CD4-positive, alpha-beta T cell treated with Interleukin-17A for 4 hours (primary cell): ENCODE data around the gene PLCXD1.
"Not testable (repeated sequence)": the region's sequence is repeated elsewhere in the genome, so short reads cannot be mapped to it uniquely, and the experiment has no call there.

Source experiments
- DNase-seq: peaks from one replicate; pipeline ENCODE4 v3.0.0-alpha.2; 2020; ENCODE audit warnings: mixed read lengths

PLCXD1 gene

DNA sequence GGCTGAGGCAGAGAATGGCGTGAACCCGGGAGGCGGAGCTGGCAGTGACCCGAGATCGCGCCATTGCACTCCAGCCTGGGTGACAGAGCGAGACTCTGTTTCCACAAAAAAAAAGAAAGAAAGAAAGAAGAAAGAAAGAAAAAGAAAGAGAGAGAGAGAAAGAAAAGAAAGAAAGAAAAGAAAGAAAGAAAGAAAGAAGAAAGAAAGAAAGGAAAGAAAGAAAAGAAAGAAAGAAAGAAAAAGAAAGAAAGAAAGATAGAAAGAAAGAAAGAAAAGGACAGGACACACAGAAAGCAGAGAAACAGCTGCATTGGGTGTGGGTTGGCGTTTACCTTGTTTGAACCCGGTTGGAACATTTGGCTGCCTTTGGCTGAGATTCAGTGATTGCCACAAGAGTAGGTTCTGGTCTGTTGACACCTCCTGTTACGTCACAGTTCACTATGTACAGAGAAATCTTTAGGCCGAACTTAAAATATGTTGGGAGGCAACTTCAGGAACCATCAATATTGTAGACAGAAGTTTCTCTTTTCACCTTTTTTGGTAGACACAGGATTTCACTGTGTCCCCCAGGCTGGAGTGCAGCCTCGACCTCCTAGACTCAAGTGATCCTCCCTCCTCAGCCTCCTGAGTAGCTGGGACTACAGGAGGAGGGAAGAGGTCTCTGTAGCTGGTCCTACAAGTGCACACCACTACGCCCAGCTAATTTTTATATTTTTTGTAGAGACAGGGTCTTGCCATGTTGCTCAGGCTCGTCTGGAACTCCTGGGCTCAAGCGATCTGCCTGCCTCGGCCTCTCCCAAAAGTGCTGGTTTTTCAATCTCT is 16.3 kb upstream of the PLCXD1 start:
- no peak for DNase-seq

DNA sequence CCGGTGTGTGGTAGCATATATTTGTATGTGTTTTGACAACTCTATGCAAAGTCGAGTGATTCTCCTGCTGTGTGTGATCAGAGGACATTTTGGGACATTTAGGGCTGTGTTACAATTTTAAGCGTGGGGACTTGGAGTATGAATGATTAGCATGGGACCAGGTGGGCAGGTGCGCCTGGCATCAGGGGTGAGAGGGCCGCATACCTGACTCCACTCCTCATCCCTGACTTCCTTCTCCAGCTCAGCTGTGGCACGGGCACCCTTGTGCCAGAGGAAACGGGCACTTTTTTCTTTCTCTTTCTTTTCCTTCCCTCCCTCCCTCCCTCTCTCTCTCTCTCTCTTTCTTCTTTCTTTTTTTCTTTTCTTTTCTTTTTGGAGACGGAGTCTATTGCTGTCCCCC is 15.7 kb upstream of the PLCXD1 start:
- no peak for DNase-seq

DNA sequence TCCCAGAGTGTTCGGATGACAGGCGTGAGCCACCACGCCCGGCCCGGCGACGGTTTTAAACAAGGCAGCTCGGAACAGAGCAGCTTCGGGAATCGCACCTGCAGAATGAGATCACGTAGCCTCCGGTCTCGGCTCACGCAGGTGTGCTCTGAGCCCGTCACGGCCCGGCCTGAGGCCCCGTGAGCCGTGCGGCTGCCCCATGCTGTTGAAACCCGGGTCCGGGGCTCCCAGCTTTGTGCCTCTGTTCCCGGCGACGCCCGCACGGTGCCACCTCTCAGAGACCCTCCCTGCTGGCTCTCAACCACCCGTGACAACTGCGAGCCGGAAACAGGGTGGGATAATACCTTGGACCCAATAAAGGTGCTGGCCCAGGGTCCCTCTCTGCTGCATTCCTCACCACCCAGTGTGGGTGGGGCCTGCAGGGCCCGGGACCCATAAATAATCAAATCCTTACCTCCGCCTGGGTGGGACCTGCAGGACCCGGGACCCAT is 13.4 kb upstream of the PLCXD1 start:
- no peak for DNase-seq

DNA sequence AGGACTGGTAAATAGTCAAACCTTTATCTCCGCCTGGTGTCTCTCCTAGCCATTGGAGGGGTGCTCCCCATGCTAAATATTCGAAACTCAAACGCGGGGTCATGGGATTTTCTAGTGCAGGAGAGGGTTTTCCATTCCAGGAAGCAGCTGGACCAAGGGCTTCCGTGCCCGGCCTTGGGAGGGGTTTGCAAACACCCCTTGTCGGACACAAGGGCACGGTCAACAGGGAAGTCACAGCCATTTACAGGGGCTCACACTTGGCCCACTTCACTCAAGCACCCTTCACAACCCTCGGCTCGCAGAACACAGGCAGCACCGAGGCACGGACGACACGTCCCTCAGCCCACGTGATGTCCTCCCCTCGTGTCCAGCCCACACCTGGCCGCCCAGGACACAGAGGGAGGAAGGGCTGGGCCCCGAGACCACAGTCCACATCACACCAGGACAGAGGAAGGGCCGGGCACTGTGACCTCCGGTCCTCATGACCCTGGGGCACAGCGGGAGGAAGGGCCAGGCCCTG is 10.3 kb upstream of the PLCXD1 start:
- DNase-seq: no peak

DNA sequence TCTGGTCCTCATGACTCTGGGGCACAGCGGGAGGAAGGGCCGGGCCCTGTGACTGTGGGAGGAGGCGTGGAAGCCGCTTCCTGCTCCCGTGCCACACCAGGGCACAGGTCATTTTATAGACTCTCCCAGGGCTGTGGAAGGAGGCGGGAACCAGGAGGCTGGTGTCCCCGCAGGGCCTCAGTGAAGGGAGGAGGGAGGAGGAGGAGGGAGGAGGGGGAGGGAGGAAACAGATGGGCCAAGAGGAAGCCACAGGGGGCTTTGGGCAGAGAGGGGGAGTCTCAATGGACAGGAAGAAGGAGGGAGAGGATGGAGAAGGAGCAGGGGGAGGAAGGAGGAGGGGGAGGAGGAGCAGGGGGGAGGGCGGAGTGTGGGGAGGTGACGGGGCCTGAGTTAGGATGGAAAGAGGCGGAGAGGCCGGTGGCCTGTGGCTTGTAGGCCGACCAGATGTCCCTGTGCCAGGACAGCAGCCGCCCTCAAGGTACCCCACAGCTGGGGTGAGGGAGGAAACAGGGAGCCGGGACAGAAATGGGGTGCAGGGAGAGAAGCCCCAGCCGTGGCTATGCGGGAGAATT is 6.2 kb upstream of the PLCXD1 start:
- no peak for DNase-seq

DNA sequence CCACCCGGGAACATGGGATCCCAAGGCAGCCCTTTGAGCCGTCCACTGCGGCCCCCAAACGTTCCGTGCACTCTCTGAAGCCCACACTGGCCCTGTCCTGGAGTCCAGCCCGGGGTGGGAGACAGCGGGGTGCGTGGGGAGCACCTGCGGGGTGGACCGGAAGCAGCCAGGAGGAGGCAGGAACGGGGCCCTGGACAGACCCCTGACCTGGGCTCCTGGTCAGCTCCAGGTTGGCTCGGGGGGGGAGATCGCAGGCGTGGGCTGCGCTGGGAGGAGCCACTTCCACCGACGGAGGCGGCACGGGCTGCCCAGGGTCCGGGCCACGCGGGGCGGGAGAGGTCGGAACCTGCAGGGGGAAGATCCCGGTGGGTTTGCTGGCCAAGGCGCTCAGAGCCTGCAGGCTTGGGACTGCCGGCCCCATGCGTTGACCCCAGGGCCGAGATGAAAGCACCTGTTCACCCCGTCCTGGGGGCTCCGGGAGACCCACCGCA is 5.7 kb upstream of the PLCXD1 start:
- DNase-seq: no peak

DNA sequence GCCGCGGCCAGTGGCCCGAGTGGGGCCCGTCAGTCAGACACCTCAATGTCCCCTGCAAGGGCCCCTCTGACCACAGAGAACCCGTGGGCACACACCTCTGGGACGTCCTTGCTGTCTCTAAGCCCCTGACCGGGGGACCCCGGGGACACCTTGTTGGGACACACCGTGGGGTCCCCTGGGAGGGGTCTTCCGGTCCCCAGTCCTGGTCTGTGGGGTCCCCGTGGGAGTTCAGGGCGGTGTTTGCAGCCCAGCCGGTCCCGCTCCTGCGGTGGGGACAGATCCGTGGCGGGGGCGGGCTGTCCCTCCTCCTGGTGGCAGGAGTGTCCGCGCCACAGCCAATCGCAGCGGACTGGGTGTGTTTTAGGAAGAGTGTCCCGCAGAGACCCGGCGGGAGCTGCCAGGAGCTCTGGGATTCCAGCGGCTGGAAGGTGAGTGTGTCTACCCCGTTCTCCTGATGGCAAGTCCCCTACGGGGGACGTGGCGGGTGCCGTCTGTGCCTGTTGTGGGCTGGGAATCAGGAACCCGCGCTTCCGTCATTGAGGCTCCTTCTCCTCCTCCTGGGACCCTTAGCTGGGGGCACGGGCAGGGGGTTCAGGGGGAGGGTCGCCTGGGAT is 5.1 kb upstream of the PLCXD1 start:
- peak; percentile 67 for DNase-seq

DNA sequence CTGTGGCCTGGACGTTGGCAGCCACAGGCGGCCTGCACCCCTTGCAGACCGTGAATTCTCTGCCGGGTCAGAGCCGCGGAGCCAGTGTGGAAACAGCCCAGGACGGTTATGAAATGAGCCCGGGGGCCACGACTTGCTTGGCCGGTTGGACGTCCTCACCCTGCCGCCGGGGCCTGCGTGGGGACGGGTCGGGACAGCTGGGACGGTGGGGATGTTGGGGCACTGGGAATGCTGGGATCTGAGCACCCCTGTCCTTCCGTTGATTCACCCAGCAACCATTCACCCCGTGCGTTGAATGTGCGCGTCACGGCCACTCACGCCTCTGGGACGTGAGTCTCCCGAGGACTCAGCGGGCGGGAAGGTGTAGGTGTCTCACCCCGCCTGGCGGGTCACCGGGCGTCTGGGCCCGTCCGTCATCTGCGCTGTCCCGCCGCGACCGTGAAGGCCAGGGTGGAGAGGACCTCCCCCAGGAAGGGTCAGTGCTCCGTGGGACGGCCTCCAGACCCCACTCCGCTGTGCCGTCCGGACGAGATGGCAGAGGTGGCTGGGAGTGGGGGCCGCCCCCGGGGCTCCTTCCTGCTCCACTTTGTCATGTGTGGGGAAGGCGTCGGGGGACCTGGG is 4.5 kb upstream of the PLCXD1 start:
- DNase-seq: peak; percentile 39

DNA sequence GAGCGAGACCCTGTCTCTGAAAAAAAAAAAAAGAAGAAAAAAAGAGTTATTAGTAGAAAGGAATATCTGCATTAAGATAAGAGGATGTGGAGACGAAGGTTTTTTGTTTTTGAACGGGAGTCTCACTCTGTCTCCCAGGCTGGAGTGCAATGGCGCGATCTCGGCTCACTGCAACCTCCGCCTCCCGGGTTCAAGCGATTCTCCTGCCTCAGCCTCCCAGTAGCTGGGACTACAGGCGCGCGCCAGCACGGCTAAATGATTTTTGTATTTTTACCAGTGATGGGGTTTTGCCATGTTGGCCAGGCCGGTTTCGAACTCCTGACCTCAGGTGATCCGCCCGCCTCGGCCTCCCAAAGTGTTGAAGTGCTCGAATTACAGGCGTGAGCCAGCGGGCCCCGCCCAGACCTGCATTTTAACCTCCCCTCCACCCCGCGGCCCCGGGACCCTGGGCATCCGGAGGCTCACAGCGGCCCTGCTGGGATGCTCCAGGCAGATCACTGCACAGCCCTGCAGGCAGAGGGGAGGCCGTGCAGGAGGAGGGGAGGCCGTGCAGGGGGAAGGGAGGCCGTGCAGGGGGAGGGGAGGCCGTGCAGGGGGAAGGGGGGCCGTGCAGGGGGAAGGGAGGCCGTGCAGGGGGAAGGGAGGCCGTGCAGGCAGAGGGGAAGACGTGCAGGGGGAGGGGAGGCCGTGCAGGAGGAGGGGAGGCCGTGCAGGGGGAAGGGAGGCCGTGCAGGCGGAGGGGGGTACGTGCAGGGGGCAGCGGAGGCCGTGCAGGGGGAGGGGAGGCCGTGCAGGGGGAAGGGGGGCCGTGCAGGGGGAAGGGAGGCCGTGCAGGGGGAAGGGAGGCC is 1.2 kb upstream of the PLCXD1 start:
- peak; percentile 21 for DNase-seq

DNA sequence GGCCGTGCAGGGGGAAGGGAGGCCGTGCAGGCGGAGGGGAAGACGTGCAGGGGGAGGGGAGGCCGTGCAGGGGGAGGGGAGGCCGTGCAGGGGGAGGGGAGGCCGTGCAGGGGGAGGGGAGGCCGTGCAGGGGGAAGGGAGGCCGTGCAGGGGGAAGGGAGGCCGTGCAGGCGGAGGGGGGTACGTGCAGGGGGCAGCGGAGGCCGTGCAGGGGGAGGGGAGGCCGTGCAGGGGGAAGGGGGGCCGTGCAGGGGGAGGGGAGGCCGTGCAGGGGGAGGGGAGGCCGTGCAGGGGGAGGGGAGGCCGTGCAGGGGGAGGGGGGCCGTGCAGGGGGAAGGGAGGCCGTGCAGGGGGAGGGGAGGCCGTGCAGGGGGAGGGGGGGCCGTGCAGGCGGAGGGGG is 459 bp upstream of the PLCXD1 start:
- not testable (repeated sequence) for DNase-seq

DNA sequence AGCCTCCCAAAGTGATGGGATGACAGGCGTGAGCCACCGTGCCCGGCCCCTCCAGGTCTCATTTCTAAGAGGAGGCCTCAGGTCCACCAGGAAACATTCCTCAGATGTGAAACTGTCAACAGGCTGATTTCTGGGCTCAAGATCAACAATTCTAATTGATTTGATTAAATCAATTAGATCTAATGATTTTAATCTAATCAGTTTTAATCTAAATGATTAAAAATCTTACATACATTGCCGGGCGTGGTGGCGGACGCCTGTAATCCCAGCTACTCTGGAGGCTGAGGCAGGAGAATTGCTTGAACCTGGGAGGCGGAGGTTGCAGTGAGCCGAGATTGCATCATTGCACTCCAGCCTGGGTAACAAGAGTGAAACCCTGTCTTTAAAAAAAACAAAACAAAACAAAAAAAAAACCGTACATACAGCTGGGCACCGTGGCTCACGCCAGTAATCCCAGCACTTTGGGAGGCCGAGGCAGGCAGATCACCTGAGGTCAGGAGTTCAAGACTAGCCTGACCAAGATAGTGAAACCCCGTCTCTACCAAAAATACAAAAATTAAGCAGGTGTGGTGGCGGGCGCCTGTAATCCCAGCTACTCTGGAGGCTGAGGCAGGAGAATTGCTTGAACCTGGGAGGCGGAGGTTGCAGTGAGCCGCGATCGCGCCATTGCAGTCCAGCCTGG is 960 bp downstream of the PLCXD1 start:
- not testable (repeated sequence) for DNase-seq

DNA sequence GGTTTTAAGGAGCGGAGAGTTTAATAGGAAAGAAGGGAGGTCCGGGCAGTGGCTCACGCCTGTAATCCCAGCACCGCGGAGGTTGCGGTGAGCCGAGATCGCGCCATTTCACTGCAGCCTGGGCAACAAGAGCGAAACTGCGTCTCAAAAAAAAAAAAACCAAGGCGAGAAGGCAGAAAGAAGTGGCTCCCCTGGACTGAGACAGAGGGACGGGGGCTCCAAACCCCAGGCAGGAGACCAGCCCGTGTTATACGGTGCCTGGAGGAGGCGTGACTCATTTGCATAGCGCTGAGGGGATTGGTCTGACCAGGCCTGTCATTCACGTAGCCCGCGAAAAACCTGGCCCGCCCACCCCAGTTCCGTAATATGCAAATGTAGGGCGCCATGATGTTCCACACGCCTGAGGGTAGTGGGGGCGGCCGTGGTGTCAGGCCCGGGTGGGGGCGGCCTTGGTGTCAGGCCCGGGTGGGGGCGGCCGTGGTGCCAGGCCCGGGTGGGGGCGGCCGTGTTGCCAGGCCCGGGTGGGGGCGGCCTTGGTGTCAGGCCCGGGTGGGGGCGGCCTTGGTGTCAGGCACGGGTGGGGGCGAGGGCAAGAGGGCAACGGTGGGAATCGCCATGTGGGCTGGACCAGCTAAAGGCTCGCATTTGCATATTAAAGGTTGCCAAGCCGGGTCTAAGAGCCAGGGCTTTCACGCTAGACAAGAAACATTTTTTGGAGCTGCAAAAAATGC is 2.1 kb downstream of the PLCXD1 start:
- peak; percentile 90 for DNase-seq

DNA sequence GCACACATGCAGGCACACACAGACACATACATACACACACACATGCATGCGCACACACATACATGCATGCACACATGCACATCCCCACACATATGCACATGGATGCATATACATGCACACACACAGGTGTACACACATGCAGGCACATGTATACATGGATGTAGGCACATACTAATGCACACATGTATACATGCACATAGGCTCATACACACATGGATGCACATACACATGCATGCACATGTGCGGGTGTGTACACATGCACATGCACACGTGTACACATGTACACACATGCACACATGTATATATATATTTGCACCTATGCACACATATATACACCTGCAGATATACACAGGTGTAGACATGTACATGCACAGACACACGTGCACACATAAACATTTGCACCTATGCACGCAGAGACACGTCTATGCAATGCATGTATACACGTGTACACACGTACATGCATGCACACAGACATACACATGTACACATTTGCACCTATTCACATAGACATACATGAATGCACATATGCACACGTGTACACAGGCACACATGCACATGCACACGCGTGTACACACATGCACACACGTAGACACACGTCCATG is 4.0 kb downstream of the PLCXD1 start:
- DNase-seq: no peak

DNA sequence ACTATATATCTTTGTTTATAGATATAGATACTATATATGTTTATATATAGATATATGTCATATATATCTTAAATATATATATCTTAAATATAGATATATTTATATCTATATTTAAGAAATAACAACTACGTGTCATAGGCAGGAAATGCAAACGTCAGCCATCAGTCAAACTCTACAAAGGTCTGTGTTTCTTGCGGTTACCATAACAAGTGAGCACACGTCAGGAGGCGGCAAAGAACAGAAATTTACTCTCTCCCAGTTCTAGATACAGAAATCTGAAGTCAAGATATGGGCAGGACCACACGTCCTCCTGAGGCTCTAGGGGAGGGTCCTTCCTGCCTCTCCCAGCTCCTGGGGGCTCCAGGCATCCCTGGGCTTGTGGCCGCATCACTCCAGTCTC is 6.5 kb downstream of the PLCXD1 start:
- no peak for DNase-seq

DNA sequence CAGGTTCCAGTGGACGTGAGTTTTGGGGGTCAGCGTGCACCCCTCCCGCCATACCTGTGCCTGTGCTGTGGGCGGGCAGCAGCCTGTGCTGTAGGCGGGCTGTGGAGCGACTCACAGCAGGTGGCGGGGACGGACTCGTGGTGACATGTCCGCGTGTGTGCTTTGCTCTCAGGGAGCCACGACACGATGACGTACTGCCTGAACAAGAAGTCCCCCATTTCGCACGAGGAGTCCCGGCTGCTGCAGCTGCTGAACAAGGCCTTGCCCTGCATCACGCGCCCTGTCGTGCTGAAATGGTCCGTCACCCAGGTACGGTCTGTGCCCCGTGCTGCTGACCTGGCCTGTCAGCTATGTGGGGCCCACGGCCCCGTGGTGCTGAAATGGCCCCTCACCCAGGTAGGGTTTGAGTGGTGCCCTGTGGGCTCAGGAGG is 7.4 kb downstream of the PLCXD1 start:
- DNase-seq: no peak

DNA sequence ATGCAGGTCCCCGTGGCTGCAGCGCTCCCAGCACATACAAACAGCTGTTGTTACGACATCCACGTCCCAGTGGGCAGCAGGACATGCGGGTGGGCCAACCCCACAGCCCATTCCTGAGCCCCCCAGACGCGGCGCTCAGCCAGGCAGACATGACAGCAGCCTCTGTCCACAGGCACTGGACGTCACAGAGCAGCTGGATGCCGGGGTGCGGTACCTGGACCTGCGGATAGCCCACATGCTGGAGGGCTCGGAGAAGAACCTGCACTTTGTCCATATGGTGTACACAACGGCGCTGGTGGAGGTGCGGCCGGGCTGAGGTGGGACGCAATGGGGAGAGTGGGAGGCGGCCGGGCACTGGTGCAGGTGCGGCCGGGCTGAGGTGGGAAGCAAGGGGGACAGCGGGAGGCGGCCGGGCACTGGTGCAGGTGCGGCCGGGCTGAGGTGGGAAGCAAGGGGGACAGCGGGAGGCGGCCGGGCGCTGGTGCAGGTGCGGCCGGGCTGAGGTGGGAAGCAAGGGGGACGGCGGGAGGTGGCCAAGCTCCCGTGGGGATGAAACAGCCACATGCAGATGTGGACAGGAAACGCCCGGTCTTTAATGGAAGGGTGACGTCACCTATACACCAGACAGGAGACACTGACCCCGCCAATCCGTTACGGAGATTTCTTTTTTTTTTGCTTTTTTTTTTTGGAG is 9.4 kb downstream of the PLCXD1 start:
- no peak for DNase-seq

DNA sequence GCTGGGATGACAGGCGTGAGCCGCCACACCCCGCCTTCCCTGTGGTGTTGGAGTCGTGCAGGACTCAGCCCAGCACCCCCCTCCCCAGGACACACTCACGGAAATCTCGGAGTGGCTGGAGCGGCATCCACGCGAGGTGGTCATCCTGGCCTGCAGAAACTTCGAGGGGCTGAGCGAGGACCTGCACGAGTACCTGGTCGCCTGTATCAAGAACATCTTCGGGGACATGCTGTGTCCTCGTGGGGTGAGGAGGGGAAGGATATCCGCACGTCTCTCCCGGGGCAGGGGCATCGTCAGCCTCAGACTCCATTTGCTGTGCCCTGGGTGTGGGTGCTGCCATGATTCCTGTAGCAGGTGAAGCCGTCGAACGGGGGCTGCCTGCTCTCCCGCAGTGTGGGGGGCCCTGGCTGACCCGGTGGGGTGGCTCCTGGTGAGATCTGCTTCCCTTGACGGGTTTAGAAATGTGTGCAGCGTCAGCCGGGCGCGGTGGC is 10.3 kb downstream of the PLCXD1 start:
- DNase-seq: no peak

DNA sequence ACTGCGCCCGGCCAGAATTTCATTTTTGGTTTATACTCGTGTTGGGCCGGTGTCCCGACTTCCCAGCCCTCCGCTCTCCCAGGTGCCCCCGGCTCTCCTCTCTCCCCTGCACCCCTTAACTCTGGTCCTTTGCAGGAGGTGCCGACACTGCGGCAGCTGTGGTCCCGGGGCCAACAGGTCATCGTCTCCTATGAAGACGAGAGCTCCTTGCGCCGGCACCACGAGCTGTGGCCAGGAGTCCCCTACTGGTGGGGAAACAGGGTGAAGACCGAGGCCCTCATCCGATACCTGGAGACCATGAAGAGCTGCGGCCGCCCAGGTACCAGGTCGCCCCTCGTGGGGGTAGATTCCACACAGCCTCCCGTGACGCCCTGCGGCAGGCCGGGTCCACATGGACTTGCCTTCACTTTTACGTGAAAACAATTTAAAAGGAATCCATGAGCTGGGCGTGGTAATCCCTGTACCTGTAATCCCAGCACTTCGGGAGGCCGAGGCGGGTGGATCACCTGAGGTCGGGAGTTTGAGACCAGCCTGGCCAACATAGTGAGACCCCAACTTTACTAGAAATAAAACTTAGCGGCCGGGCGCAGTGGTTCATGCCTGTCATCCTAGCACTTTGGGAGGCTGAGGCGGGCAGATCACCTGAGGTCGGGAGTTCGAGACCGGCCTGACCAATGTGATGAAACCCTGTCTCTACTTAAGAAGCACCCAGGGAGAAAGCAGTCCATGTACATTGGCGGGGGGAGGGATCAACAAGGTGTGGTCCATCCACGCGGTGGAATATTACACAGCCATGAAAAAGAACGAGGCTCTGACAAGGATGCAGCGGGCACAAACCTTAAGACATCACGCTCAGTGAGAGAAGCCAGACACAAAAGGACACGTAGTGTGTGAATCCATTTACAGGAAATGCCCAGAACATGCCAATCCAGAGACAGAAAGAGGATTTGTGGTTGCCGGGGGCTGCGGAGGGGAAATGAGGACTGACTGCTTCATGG is 12.0 kb downstream of the PLCXD1 start:
- DNase-seq: no peak
